ENCODE measurements around the gene SKOR2.

GRCh38 chr18:47263430-47264307 lies 12.2 kb upstream of the SKOR2 start:
- peak; percentile 82 for TF ChIP-seq CTCF (IDR thresholded peaks at IDR 0.05)
- no peak for TF ChIP-seq ZFX (IDR thresholded peaks at IDR 0.05; ENCODE audit: borderline replicate concordance)
